GM23338 (cell line): Measurements from ENCODE around the gene ALCAM.

Experiments used
- CREB1 ChIP-seq: fragments of 250-450 bp; sonication (Bioruptor Pico); IDR thresholded peaks from 2 replicates; pipeline ENCODE4 v1.5.0; 2020; ENCODE audit warnings: low read depth, mild to moderate bottlenecking, moderate library complexity
- EZH2 ChIP-seq: fragments of 200-600 bp; sonication (generic); IDR thresholded peaks from one replicate; pipeline ENCODE4 v1.8.0; 2017; ENCODE audit warnings: antibody characterized with exemption, mild to moderate bottlenecking, low read depth; ENCODE audit not compliant: unreplicated experiment
- EZH2phosphoT487 ChIP-seq: fragments of 200-600 bp; sonication (generic); IDR thresholded peaks from one replicate; pipeline ENCODE4 v1.8.1; 2018; ENCODE audit warnings: antibody characterized with exemption; ENCODE audit not compliant: unreplicated experiment
- JUNB ChIP-seq: IDR thresholded peaks from one replicate; pipeline ENCODE4 v1.6.1; 2016; ENCODE audit warnings: antibody characterized with exemption; ENCODE audit not compliant: unreplicated experiment
- NANOG ChIP-seq: IDR thresholded peaks from 2 replicates; pipeline ENCODE4 v1.6.1; 2016; ENCODE audit warnings: antibody characterized with exemption, borderline replicate concordance
- POLR2AphosphoS5 ChIP-seq: IDR thresholded peaks from 2 replicates; pipeline ENCODE4 v1.6.1; 2016; ENCODE audit warnings: antibody characterized with exemption, low read depth
- ZNF114 ChIP-seq: fragments of 250-450 bp; sonication (Bioruptor Pico); IDR thresholded peaks from 2 replicates; pipeline ENCODE4 v1.5.0; 2020; ENCODE audit warnings: mild to moderate bottlenecking, moderate library complexity
- TF ChIP-seq, protein P1 (sequence below), 2 experiments: fragments of 200-600 bp in 1 of 2; sonication (generic) in 1 of 2; conservative IDR thresholded peaks; 2 replicates each; pipeline versions ENCODE4 v1.5.1 to v1.6.1; 2016 to 2017; ENCODE audit warnings: antibody characterized with exemption in 2 of 2, low read depth in 2 of 2, mild to moderate bottlenecking in 2 of 2, moderate library complexity in 1 of 2
- TF ChIP-seq, protein P2 (sequence below): IDR thresholded peaks from one replicate; pipeline ENCODE4 v1.6.1; 2018; ENCODE audit warnings: antibody characterized with exemption; ENCODE audit not compliant: unreplicated experiment
- TF ChIP-seq, protein P3 (sequence below): IDR thresholded peaks from 2 replicates; pipeline ENCODE4 v1.6.1; 2016; ENCODE audit warnings: antibody characterized with exemption

DNA sequence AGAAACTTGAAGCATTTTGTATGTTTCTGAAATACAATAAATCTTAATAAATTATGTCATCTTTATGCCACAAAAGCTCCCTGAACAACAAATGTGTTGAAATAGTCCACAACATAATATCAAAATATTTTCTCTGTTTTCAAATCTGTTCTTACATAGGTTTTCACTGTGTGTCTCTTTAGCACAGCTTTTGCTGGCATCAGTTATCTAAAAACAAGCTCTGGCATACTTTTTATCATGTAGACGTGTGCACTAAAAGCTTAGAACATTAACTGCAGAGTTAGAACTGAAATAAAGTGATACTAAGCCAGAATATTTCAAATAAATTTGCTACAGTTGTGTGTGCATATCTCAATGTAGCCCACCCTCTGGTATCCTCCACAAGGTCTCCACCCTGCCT, 41.8 kb upstream of the ALCAM start:
- TF ChIP-seq, protein P1, sequence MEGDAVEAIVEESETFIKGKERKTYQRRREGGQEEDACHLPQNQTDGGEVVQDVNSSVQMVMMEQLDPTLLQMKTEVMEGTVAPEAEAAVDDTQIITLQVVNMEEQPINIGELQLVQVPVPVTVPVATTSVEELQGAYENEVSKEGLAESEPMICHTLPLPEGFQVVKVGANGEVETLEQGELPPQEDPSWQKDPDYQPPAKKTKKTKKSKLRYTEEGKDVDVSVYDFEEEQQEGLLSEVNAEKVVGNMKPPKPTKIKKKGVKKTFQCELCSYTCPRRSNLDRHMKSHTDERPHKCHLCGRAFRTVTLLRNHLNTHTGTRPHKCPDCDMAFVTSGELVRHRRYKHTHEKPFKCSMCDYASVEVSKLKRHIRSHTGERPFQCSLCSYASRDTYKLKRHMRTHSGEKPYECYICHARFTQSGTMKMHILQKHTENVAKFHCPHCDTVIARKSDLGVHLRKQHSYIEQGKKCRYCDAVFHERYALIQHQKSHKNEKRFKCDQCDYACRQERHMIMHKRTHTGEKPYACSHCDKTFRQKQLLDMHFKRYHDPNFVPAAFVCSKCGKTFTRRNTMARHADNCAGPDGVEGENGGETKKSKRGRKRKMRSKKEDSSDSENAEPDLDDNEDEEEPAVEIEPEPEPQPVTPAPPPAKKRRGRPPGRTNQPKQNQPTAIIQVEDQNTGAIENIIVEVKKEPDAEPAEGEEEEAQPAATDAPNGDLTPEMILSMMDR (conservative IDR thresholded peaks at IDR 0.05; ENCODE audit: low read depth in 2 of 2), result no peak
- TF ChIP-seq POLR2AphosphoS5 (no peak), EZH2phosphoT487 (no peak), CREB1 (CRISPR knock-in tag) (no peak), ZNF114 (CRISPR knock-in tag) (no peak), EZH2 (no peak), NANOG (no peak), JUNB (no peak)
- TF ChIP-seq, protein P2, sequence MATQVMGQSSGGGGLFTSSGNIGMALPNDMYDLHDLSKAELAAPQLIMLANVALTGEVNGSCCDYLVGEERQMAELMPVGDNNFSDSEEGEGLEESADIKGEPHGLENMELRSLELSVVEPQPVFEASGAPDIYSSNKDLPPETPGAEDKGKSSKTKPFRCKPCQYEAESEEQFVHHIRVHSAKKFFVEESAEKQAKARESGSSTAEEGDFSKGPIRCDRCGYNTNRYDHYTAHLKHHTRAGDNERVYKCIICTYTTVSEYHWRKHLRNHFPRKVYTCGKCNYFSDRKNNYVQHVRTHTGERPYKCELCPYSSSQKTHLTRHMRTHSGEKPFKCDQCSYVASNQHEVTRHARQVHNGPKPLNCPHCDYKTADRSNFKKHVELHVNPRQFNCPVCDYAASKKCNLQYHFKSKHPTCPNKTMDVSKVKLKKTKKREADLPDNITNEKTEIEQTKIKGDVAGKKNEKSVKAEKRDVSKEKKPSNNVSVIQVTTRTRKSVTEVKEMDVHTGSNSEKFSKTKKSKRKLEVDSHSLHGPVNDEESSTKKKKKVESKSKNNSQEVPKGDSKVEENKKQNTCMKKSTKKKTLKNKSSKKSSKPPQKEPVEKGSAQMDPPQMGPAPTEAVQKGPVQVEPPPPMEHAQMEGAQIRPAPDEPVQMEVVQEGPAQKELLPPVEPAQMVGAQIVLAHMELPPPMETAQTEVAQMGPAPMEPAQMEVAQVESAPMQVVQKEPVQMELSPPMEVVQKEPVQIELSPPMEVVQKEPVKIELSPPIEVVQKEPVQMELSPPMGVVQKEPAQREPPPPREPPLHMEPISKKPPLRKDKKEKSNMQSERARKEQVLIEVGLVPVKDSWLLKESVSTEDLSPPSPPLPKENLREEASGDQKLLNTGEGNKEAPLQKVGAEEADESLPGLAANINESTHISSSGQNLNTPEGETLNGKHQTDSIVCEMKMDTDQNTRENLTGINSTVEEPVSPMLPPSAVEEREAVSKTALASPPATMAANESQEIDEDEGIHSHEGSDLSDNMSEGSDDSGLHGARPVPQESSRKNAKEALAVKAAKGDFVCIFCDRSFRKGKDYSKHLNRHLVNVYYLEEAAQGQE, result no peak
- TF ChIP-seq, protein P3, sequence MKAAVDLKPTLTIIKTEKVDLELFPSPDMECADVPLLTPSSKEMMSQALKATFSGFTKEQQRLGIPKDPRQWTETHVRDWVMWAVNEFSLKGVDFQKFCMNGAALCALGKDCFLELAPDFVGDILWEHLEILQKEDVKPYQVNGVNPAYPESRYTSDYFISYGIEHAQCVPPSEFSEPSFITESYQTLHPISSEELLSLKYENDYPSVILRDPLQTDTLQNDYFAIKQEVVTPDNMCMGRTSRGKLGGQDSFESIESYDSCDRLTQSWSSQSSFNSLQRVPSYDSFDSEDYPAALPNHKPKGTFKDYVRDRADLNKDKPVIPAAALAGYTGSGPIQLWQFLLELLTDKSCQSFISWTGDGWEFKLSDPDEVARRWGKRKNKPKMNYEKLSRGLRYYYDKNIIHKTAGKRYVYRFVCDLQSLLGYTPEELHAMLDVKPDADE, result no peak
